Effector memory CD8-positive, alpha-beta T cell (primary cell): ENCODE data around the gene SPOCK2.
"Not testable (repeated sequence)": the region's sequence is repeated elsewhere in the genome, so short reads cannot be mapped to it uniquely, and the experiment has no call there.

Experiments used
- ATAC-seq: fragments of 150-1000 bp; cut with Tn5 transposase; replicated peaks from 2 replicates; pipeline ENCODE4 v1.10.0; 2021; ENCODE audit warnings: mild to moderate bottlenecking, moderate library complexity
- DNase-seq, 3 experiments: peaks; one replicate each; pipeline ENCODE4 v3.0.0; 2021
- H3K27ac Mint-ChIP-seq, 2 donors: one replicate each; pipeline ENCODE4 v1.8.0; 2022; ENCODE audit warnings: mild to moderate bottlenecking in 2 of 2, mixed read lengths in 2 of 2, moderate library complexity in 2 of 2
- H3K27me3 Mint-ChIP-seq, 2 donors: one replicate each; pipeline ENCODE4 v1.8.0; 2022; ENCODE audit warnings: mixed read lengths in 2 of 2
- H3K36me3 Mint-ChIP-seq: one replicate; pipeline ENCODE4 v1.8.0; 2022; ENCODE audit warnings: mild to moderate bottlenecking, moderate library complexity, mixed read lengths; ENCODE audit not compliant: insufficient read depth
- H3K4me1 Mint-ChIP-seq, 2 donors: one replicate each; pipeline ENCODE4 v1.8.0; 2022; ENCODE audit warnings: low read depth in 2 of 2, mixed read lengths in 2 of 2
- H3K4me3 Mint-ChIP-seq, 2 donors: one replicate each; pipeline ENCODE4 v1.8.0; 2022; ENCODE audit warnings: mild to moderate bottlenecking in 2 of 2, mixed read lengths in 2 of 2, moderate library complexity in 2 of 2
- H3K9me3 Mint-ChIP-seq, 2 donors: one replicate each; pipeline ENCODE4 v1.8.0; 2022; ENCODE audit warnings: mixed read lengths in 2 of 2

SPOCK2 gene

DNA sequence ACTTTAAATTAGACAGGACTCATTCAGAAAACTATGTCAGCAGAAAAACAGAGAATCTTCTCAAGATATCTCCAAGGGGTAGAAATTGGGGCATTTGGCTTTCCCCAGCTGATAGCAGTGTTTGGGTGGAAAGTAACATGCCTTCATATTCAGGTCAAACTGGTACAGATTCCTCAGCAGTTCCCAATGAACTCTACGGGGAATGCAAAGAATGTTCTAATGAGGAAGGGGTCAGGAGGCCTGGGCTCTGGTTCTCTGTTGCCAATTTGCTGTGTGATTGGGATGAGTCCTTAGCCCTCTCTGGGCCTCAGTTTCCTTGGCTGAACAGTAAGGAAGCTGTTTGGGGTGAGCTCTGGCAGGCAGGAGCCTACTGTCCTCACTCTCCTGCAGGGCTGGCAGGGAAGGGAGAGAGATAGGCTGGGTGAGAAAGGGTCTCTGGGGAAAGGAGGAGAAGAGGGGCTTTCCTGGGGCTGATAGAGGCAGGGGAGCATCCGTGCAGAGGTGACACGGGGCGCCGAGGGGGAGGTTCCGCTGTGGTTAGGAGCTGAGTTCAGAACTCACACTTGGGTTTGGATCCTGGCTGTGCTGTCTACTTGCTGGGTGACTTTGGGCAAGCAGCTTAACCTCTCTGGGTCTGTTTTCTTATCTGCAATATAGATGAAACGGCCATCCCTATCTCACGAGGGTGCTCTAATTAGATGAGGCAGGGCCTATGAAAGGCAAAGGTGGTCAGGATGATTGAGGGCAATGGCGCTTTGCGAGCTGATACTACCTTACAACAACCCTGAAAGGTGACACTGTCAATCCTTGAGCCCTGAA, 45.1 kb downstream of the SPOCK2 start:
- Mint-ChIP-seq H3K9me3 (no peaks in the 10 kb centered on the region), H3K27ac (no peak overlapping the region), H3K4me1 (peaks cover under 1 to 5% of the 10 kb centered on the region in 2 donors), H3K4me3 (no peak overlapping the region), H3K27me3 (peaks cover 0 to 4% of the 10 kb centered on the region in 2 donors), H3K36me3 (peaks cover 4% of the 10 kb centered on the region)
- no peak for ATAC-seq
- DNase-seq: no peak

DNA sequence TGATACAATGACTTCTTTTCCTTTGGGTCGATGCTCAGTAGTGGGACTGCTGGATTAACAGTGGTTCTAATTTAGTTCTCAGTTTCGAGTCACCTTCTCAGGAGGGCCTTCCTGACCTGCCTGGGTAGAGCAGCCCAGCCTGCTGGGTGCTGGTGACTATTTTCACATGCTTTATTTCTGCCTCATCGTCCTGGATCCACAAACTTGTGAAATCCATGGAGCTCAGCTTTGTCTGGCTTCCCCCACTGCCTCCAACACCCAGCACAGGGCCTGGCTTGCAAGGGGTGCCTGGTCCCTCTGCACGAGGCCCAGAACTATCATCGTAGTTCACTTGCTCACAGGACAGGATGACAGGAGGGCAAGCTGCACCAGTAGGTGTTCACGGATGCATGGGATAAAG, 46.9 kb downstream of the SPOCK2 start:
- no peak overlapping the region for H3K4me3 Mint-ChIP-seq
- H3K27ac Mint-ChIP-seq: no peak overlapping the region
- ATAC-seq (no peak), DNase-seq (no peak)
- H3K36me3 Mint-ChIP-seq: peaks cover 4% of the 10 kb centered on the region
- peaks cover 0 to 5% of the 10 kb centered on the region in 2 donors for H3K4me1 Mint-ChIP-seq
- no peaks in the 10 kb centered on the region for H3K9me3 Mint-ChIP-seq
- peaks cover 0 to 9% of the 10 kb centered on the region in 2 donors for H3K27me3 Mint-ChIP-seq

DNA sequence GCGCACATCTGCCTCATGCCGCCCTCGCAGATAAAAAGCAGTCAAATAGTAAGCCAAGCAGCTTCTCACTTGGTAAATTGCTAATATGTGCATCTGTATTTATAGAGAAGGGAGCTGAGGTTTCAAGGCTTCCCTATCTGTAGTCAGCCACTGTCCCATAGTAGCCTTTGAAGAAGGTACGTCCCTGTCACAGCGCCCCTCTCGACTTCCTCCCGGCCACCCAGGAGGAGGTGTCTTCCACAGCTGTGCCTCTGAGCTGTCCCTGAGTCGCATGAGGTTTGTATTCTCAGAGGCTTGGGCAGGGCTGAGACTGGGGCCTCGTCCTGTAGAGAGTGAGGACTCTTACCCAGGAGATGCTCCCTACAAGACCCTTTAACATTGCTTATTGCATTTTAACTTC, 49.0 kb downstream of the SPOCK2 start:
- no peak overlapping the region for H3K4me3 Mint-ChIP-seq
- no peak for DNase-seq
- peaks cover 0 to 5% of the 10 kb centered on the region in 2 donors for H3K4me1 Mint-ChIP-seq
- H3K9me3 Mint-ChIP-seq: no peaks in the 10 kb centered on the region
- peaks cover 4% of the 10 kb centered on the region for H3K36me3 Mint-ChIP-seq
- H3K27ac Mint-ChIP-seq: no peak overlapping the region
- H3K27me3 Mint-ChIP-seq: peaks cover 2 to 13% of the 10 kb centered on the region in 2 donors
- no peak for ATAC-seq

DNA sequence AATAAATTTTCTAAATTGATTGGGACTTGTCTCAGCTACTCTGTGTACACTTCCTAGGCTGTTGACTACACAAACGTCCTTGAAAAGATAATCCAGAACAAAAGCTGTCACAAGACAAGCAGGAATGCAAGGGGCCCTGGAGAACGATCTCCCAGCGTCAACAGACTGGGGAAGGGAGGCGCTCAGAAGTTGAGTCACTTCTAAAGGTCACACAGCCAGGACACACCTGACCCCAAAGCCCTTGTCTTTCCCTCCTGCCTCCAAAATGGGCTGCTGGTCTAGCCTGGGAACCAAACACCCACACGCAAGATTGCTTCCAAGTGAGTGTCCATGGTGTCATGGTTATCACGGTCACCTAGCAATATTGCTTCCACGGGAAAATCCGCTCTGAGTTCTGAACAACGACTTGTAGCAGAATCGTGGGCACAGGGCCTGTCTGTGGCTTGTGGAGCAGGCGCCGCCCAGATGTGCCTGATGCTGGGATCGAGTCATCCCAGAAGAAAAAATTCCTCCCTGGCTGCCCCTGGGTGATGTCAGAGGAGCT, 49.8 kb downstream of the SPOCK2 start:
- no peak for ATAC-seq

DNA sequence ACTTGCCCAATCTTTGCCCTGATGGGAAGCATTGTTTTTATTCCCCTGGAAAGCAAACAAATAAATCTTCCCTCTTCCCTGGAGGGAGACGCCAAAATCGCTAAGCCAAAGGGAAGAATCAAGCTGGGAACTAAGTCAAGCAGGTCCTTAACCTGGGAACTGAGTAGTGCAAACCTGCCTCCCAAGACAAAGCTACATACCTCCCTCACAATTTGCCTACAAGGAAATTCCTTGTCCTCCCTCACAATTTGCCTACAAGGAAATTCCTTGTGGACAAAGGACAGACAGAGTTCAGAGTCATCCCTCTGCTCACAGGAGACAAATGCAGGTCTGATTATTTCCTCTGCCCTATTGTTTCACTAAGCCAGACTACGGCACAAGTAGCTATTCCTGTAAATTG, 50.5 kb downstream of the SPOCK2 start:
- DNase-seq (no peak), ATAC-seq (no peak)
- no peaks in the 10 kb centered on the region for H3K4me1 Mint-ChIP-seq
- H3K9me3 Mint-ChIP-seq: no peaks in the 10 kb centered on the region
- no peak overlapping the region for H3K4me3 Mint-ChIP-seq
- peaks cover 5 to 28% of the 10 kb centered on the region in 2 donors for H3K27me3 Mint-ChIP-seq
- no peaks in the 10 kb centered on the region for H3K36me3 Mint-ChIP-seq
- no peak overlapping the region for H3K27ac Mint-ChIP-seq

More for the DNA sequence above, 49.8 kb downstream of the SPOCK2 start:
- Mint-ChIP-seq H3K9me3 (no peaks in the 10 kb centered on the region), H3K27me3 (peaks cover 5 to 21% of the 10 kb centered on the region in 2 donors), H3K4me3 (no peak overlapping the region), H3K4me1 (peaks cover 0 to 5% of the 10 kb centered on the region in 2 donors), H3K36me3 (peaks cover 3% of the 10 kb centered on the region), H3K27ac (no peak overlapping the region)
- no peak for DNase-seq

DNA sequence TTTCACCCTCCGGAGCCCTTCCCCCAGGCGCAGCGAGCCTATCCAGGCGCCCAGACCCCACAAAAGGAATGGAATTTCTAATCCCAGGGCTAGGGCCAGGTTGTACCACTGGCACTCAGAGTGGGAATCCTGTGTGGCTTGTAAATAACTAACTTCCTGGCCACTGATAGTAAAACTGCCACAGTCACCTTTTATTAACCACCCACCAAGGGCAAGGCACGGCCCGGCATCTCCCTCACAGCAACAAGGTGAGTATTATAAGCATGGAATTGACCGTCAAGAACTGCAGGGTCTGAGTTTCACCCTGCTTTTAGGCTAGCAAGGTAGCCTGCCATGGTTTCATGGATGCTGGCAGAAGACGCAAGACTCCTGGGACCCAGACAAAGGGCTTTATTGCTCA, 51.1 kb downstream of the SPOCK2 start:
- no peaks in the 10 kb centered on the region for H3K9me3 Mint-ChIP-seq
- ATAC-seq (no peak), DNase-seq (no peak)
- H3K27ac Mint-ChIP-seq: no peak overlapping the region
- H3K4me3 Mint-ChIP-seq: no peak overlapping the region
- H3K36me3 Mint-ChIP-seq: no peaks in the 10 kb centered on the region
- peaks cover 10 to 33% of the 10 kb centered on the region in 2 donors for H3K27me3 Mint-ChIP-seq
- no peaks in the 10 kb centered on the region for H3K4me1 Mint-ChIP-seq

DNA sequence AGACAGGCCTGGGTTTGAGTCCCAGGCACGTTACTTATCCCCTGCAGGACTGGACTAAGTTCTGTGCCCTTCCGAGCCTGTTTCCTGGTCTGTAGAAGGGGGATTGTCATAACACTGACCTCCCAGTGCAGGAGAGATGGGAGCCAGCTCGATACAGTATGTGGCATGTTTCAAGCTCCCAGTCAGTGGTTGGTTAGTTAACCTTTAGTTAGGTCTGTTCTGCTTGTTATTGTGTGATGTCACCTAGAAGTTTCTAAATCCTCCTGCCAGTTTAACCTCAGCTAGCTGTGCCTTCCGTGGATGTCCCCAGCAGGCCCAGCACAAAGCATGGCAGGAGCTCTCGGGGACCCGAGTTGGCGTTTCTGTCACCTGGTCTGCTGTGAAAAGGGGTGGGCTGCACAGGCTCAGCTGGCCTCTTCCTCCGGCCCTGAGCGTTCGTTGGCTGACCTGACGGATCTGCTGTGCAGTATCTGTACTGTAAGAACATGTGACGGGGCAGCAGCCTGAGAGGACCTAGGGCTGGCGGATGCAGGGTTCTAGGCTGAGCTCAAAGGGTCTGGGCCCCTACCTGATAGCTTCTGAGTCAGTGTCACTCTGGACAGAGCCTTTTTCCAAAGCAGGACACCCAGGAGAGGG, 53.0 kb downstream of the SPOCK2 start:
- Mint-ChIP-seq H3K27me3 (peaks cover 29 to 52% of the 10 kb centered on the region in 2 donors), H3K27ac (no peak overlapping the region), H3K4me1 (no peaks in the 10 kb centered on the region), H3K9me3 (no peaks in the 10 kb centered on the region), H3K4me3 (no peak overlapping the region), H3K36me3 (no peaks in the 10 kb centered on the region)
- no peak for DNase-seq
- ATAC-seq: no peak

DNA sequence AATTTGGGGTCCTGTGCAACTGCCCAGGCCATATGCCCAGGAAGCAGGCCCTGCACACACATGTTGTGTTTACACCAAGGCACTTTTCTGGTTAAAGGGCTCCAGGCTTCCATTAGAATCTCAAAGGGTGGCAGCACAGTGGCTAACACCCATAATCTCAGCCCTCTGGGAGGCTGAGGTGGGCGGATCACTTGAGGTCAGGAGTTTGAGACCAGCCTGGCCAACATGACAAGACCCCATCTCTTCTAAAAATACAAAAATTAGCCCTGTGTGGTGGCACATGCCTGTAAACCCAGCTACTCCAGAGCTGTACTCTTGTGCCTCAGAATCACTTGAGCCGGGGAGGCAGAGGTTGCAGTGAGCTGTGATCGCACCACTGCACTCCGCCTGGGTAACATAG, 53.6 kb downstream of the SPOCK2 start:
- no peak overlapping the region for H3K4me3 Mint-ChIP-seq
- H3K9me3 Mint-ChIP-seq: no peaks in the 10 kb centered on the region
- H3K4me1 Mint-ChIP-seq: no peaks in the 10 kb centered on the region
- H3K27ac Mint-ChIP-seq: no peak overlapping the region
- H3K27me3 Mint-ChIP-seq: peaks cover 35 to 58% of the 10 kb centered on the region in 2 donors
- no peak for DNase-seq
- H3K36me3 Mint-ChIP-seq: no peaks in the 10 kb centered on the region
- ATAC-seq: no peak

DNA sequence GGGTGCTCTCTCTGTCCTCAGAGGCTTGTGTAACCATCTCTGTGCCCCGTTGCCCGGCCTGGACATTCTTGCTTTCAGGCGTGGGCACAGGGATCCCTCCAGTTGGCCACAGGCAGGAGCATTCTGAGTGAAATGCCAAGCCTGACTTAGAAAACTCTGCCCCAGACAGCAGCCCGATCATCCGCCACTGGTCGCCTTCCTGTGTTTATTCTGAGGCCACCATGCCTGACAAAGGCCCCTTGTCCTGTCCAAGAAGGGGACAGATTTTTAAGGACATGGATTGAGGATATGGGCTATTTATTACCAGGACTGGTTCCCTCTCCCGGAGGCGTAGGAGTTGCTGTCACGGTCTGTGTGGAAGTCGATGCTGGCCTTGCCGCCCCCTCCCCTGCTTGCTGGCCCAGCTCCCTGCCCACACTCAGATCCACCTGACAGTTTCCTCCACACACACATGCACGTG, 54.3 kb downstream of the SPOCK2 start:
- ATAC-seq (no peak), DNase-seq (no peak)
- peaks cover 38 to 65% of the 10 kb centered on the region in 2 donors for H3K27me3 Mint-ChIP-seq
- H3K27ac Mint-ChIP-seq: no peak overlapping the region
- no peaks in the 10 kb centered on the region for H3K36me3 Mint-ChIP-seq
- H3K4me3 Mint-ChIP-seq: no peak overlapping the region
- H3K4me1 Mint-ChIP-seq: no peaks in the 10 kb centered on the region
- H3K9me3 Mint-ChIP-seq: no peaks in the 10 kb centered on the region

DNA sequence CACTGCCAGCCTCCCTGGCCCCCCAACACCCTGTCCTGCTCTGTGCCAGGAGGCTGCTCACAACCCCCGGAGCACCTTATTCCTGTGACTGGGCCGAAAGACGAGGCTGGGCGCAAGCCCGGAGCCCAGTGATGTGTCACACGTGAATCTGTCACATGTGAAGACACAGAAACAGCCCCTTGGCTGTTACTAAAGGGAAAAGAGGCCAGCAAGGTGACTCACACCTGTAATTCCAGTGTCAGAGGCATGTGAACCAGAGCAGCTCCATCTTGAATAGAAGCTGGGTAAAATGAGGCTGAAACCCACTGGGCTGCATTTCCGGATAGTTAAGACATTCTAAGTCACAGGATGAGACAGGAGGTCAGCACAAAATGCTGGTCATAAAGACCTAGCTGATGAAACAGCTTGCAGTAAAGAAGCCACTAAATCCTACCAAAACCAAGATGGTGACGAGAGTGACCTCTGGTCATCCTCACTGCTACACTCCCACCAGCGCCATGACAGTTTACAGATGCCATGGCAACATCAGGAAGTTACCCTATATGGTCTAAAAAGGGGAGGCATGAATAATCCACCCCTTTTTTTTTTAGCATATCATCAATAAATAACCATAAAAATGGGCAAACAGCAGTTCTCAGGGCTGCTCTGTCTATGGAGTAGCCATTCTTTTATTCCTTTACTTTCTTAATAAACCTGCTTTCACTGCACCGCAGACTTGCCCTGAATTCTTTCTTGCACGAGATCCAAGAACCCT, 55.8 kb downstream of the SPOCK2 start:
- H3K27ac Mint-ChIP-seq, H3K4me3 Mint-ChIP-seq, H3K4me1 Mint-ChIP-seq, DNase-seq, H3K36me3 Mint-ChIP-seq, H3K9me3 Mint-ChIP-seq, ATAC-seq: not testable (repeated sequence)
- peaks cover 51 to 71% of the 10 kb centered on the region in 2 donors for H3K27me3 Mint-ChIP-seq

DNA sequence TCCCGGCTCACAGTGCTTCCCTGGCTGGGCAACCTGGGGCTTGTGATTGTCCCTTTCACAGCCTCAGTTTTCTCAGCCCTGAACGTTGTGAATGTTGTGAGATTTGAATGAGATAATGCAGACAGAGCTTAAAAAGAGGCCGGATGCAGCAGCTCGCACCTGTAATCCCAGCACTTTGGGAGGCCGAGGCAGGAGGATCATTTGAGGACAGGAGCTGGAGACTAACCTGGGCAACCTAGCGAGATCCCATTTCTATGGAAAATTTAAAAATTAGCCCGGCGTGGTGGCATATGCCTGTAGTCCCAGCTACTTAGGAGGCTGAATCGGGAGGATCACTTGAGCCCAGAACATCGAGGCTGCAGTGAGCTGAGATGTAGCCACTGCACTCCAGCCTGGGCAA, 56.6 kb downstream of the SPOCK2 start:
- ATAC-seq (no peak), DNase-seq (no peak)
- Mint-ChIP-seq H3K4me3 (no peak overlapping the region), H3K36me3 (no peaks in the 10 kb centered on the region), H3K4me1 (no peaks in the 10 kb centered on the region), H3K9me3 (no peaks in the 10 kb centered on the region), H3K27me3 (peaks cover 55 to 80% of the 10 kb centered on the region in 2 donors), H3K27ac (peak overlapping the region in 1 of 2 donors; percentile 24)

DNA sequence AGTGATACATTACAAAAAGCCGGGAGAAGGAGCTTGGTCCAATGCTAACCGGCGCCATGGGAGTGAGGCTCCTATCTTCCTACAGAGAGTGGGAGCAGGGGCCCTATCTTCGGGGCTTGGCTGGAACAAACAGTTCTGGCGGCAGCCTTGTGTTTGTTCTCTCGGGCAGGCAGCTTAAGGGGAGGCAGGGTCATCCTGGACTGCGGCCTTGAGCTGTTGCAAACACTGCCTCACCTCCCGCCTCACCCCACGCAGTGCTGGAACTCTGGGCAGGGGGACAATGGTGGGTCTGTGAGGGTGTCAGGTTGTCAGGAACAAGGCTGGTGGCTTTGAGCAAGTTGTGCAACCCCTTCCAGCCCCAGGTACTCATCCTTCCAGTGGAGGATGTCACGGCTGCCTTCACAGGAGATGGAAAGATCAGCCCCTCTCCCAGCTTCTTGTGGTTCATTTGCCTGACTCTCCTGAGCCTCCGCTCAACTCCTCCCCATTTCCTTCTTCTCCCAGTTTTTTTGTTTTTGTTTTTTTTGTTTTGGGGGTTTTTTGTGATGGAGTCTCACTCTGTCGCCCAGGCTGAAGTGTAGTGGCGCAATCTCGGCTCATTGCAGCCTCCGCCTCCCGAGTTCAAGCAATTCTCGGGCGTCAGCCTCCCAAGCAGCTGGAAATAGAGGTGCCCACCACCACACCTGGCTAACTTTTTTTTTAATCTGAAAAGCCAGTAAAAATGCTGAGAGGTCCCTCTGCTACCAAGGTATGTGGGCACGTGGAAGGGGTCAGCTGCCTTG, 57.4 kb downstream of the SPOCK2 start:
- no peak for DNase-seq
- no peaks in the 10 kb centered on the region for H3K36me3 Mint-ChIP-seq
- H3K4me1 Mint-ChIP-seq: no peaks in the 10 kb centered on the region
- H3K27me3 Mint-ChIP-seq: peaks cover 55 to 82% of the 10 kb centered on the region in 2 donors
- no peak for ATAC-seq
- peak overlapping the region in 1 of 2 donors; percentile 24 for H3K27ac Mint-ChIP-seq
- no peaks in the 10 kb centered on the region for H3K9me3 Mint-ChIP-seq
- H3K4me3 Mint-ChIP-seq: no peak overlapping the region

DNA sequence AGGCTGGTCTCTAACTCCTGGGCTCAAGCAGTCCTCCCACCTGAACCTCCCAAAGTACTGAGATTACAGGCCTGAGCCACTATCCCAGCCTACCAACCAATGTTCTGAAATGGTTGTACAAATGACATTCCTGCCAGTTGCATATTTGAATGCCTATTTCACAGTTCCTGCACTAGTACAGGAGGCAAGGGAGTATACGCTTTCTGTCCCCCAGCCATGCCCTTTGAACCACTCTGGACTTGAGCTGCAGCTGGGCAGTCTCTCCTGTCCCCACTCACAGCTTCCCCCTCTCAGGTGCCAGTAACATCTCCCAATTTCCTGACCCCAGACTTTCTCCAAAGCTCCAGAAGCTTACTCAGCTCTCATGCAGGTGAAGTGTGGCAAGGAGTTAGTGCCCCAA, 58.9 kb downstream of the SPOCK2 start:
- H3K9me3 Mint-ChIP-seq: no peaks in the 10 kb centered on the region
- no peaks in the 10 kb centered on the region for H3K4me1 Mint-ChIP-seq
- H3K36me3 Mint-ChIP-seq: no peaks in the 10 kb centered on the region
- ATAC-seq: no peak
- no peak overlapping the region for H3K27ac Mint-ChIP-seq
- DNase-seq: no peak
- no peak overlapping the region for H3K4me3 Mint-ChIP-seq
- H3K27me3 Mint-ChIP-seq: peaks cover 53 to 84% of the 10 kb centered on the region in 2 donors
